ENCODE measurements around the gene RASSF10. TPM values are rescaled to one million over a fixed set of nuclear protein-coding genes. Genes with fewer than 3 reads are reported as not detected.
"Not testable (repeated sequence)": the region's sequence is repeated elsewhere in the genome, so short reads cannot be mapped to it uniquely, and the experiment has no call there.

RASSF10 gene
- total RNA-seq, 2 donors from 2014 or later = 29.1 to 30.8 TPM

DNA sequence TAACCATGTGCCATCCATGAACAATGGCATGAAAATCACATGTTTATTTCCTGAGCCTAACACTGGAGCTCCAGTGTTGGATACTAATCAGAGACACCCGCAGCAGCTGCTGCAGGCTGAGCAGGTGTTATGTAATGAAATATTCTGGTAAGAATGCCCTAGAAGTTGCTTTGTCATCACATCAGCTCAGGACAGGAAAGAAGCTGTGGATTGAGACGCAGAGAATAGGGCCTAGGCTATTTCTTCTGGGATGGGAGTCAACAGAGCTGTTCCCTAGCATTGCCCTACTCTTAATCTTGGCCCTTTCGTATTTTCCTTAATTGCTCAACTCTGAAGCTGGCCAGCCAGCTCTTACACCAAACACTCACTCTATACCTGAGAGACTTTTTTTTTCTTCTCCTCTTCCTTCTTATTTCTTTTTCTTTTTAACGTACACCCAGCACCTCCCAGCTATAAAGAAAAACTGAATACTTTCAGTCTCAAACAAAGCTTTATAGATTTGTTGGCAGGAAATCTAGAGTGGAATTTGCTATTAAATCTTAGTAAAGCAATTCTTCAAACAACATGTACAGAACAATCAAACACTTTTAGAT lies 31.9 kb downstream of the RASSF10 start:
- H3K4me3 Mint-ChIP-seq = no peak overlapping the region
- peaks cover 4% of the 10 kb centered on the region for H3K27me3 Mint-ChIP-seq (ENCODE audit: insufficient read depth)
- no peak overlapping the region for H3K27ac Mint-ChIP-seq
- no peaks in the 10 kb centered on the region for H3K9me3 ChIP-seq (ENCODE audit: control insufficient read depth, low read length)
- no peaks in the 10 kb centered on the region for H3K27me3 ChIP-seq (ENCODE audit: control insufficient read depth, insufficient read depth, low read length, poor library complexity, severe bottlenecking)
- H3K4me1 ChIP-seq (ENCODE audit: control insufficient read depth, insufficient read depth, low read length) = peaks cover 16% of the 10 kb centered on the region
- no peak for TF ChIP-seq CTCF (conservative IDR thresholded peaks at IDR 0.05)
- WGBS, 2 experiments (ENCODE audit: insufficient coverage in 1 of 2, insufficient read length in 1 of 2) = 79 to 90% methylated on average over 1 to 4 of the region's 4 CpGs
- H3K27ac ChIP-seq (ENCODE audit: low read depth, low read length) = no peak overlapping the region
- H3K9ac ChIP-seq (ENCODE audit: extremely low read depth, low read length, poor library complexity, severe bottlenecking) = no peak overlapping the region
- no peaks in the 10 kb centered on the region for H3K9me3 Mint-ChIP-seq
- no peak for DNase-seq
- no peaks in the 10 kb centered on the region for H3K36me3 Mint-ChIP-seq (ENCODE audit: low read depth)
- no peaks in the 10 kb centered on the region for H3K36me3 ChIP-seq (ENCODE audit: control insufficient read depth, insufficient read depth, low read length)
- H3K4me1 Mint-ChIP-seq = peaks cover 12% of the 10 kb centered on the region
- H3K4me3 ChIP-seq (ENCODE audit: low read length) = no peak overlapping the region

DNA sequence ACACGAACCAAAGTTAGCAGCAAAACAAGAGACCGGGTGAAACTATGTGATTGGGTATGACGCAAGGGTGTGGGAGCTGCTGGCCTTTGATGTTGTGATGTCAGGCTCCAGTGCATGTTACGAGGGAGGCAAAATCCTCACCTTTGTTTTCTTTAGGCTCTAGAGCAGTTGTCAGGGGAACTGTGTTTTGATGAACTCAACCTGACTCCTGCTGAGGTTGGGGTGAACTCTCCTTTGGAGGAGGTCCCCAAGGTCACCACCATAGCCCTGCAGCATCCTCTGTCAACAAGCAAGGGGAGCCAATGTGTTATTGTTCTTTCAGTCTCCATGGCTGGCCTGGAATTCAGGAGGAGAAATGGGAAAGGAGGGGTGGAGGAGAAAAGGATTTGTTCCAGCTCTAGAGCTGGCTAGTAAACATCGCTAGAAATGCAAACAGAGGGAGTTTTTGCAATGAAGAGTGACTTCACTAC lies 33.8 kb downstream of the RASSF10 start:
- no peak overlapping the region for H3K4me3 Mint-ChIP-seq
- H3K27ac Mint-ChIP-seq = no peak overlapping the region
- H3K9me3 Mint-ChIP-seq = no peaks in the 10 kb centered on the region
- Histone ChIP-seq H3K4me3 (ENCODE audit: low read length) (no peak overlapping the region), H3K9me3 (ENCODE audit: control insufficient read depth, low read length) (no peaks in the 10 kb centered on the region), H3K4me1 (ENCODE audit: control insufficient read depth, insufficient read depth, low read length) (peaks cover 16% of the 10 kb centered on the region), H3K9ac (ENCODE audit: extremely low read depth, low read length, poor library complexity, severe bottlenecking) (no peak overlapping the region), H3K27ac (ENCODE audit: low read depth, low read length) (no peak overlapping the region), H3K36me3 (ENCODE audit: control insufficient read depth, insufficient read depth, low read length) (no peaks in the 10 kb centered on the region), H3K27me3 (ENCODE audit: control insufficient read depth, insufficient read depth, low read length, poor library complexity, severe bottlenecking) (no peaks in the 10 kb centered on the region)
- no peaks in the 10 kb centered on the region for H3K27me3 Mint-ChIP-seq (ENCODE audit: insufficient read depth)
- TF ChIP-seq CTCF (conservative IDR thresholded peaks at IDR 0.05) = no peak
- no peaks in the 10 kb centered on the region for H3K36me3 Mint-ChIP-seq (ENCODE audit: low read depth)
- DNase-seq = no peak
- 94 to 100% methylated on average over 2 to 5 of the region's 5 CpGs for WGBS, 2 experiments (ENCODE audit: insufficient coverage in 1 of 2, insufficient read length in 1 of 2)
- peaks cover 12% of the 10 kb centered on the region for H3K4me1 Mint-ChIP-seq

- Mint-ChIP-seq H3K4me3 (no peak overlapping the region), H3K4me1 (peaks cover 12% of the 10 kb centered on the region), H3K36me3 (ENCODE audit: low read depth) (no peaks in the 10 kb centered on the region), H3K27ac (no peak overlapping the region), H3K9me3 (no peaks in the 10 kb centered on the region), H3K27me3 (ENCODE audit: insufficient read depth) (no peaks in the 10 kb centered on the region)
- 83 to 92% methylated on average over 1 to 3 of the region's 4 CpGs for WGBS, 2 experiments (ENCODE audit: insufficient coverage in 1 of 2, insufficient read length in 1 of 2)
- no peaks in the 10 kb centered on the region for H3K27me3 ChIP-seq (ENCODE audit: control insufficient read depth, insufficient read depth, low read length, poor library complexity, severe bottlenecking)
- H3K9me3 ChIP-seq (ENCODE audit: control insufficient read depth, low read length) = no peaks in the 10 kb centered on the region
- H3K9ac ChIP-seq (ENCODE audit: extremely low read depth, low read length, poor library complexity, severe bottlenecking) = no peak overlapping the region
- no peak for DNase-seq
- no peak overlapping the region for H3K27ac ChIP-seq (ENCODE audit: low read depth, low read length)
- no peaks in the 10 kb centered on the region for H3K36me3 ChIP-seq (ENCODE audit: control insufficient read depth, insufficient read depth, low read length)
- no peak overlapping the region for H3K4me3 ChIP-seq (ENCODE audit: low read length)
- TF ChIP-seq CTCF (conservative IDR thresholded peaks at IDR 0.05) = no peak
- peaks cover 16% of the 10 kb centered on the region for H3K4me1 ChIP-seq (ENCODE audit: control insufficient read depth, insufficient read depth, low read length)
Measured at GRCh38 chr11:13043912-13044628, 35.0 kb downstream of the RASSF10 start.

GRCh38 chr11:13045089-13045488 lies 36.0 kb downstream of the RASSF10 start:
- not testable (repeated sequence) for H3K27ac Mint-ChIP-seq; H3K27me3 ChIP-seq (ENCODE audit: control insufficient read depth, insufficient read depth, low read length, poor library complexity, severe bottlenecking); H3K4me3 ChIP-seq (ENCODE audit: low read length); H3K9ac ChIP-seq (ENCODE audit: extremely low read depth, low read length, poor library complexity, severe bottlenecking); DNase-seq; H3K9me3 ChIP-seq (ENCODE audit: control insufficient read depth, low read length); H3K27ac ChIP-seq (ENCODE audit: low read depth, low read length); H3K9me3 Mint-ChIP-seq; H3K4me3 Mint-ChIP-seq; H3K27me3 Mint-ChIP-seq (ENCODE audit: insufficient read depth); H3K36me3 Mint-ChIP-seq (ENCODE audit: low read depth); H3K36me3 ChIP-seq (ENCODE audit: control insufficient read depth, insufficient read depth, low read length)
- WGBS, 2 experiments (ENCODE audit: insufficient coverage in 1 of 2, insufficient read length in 1 of 2) = 82 to 94% methylated on average over 2 to 8 of the region's 8 CpGs
- H3K4me1 Mint-ChIP-seq = peaks cover 12% of the 10 kb centered on the region
- H3K4me1 ChIP-seq (ENCODE audit: control insufficient read depth, insufficient read depth, low read length) = peaks cover 16% of the 10 kb centered on the region
